ENCODE data around the gene CCM2. TPM values are rescaled to one million over a fixed set of nuclear protein-coding genes. Genes with fewer than 3 reads are reported as not detected.
A peak's percentile ranks its signal among the peaks of the same experiment; 100 is the strongest.

Gene CCM2
- total RNA-seq, 2 experiments from 2014 or later, result 70.1 to 80.1 TPM

DNA sequence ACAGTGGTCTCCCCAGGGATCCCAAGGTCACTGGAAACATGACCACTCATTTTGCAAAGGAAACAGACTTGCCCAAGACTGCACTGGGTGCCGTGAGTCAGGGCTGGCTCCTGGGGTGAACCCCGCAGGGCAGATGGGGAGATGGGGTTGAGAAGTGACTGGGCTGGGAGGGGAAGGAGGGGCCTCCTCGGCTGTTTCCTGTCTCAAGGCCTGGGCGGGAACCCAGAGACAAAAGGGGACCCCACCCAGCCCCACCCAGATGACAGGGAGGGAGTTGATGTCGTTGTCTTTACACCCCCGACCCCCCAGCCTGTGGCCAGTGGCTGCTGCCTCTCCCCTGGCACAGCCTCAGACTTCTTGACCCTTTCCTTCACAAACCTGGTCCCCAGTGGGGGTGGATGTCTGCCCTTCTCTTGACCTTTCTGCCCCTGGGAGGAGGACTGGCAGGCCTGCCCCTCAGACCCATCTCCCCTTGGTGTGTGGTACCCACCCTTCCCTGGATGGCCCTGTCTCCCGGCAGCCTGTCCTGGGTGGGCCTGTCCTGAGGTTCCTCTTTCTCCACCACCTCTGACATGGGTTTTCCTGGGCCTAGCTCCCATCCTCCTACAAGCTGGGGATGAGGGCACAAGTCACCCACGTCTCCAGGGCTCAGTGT lies 22.6 kb upstream of the CCM2 start:
- Mint-ChIP-seq H3K36me3 (ENCODE audit: low read depth) (peaks cover 75% of the 10 kb centered on the region), H3K4me3 (peak overlapping the region; percentile 99), H3K9me3 (ENCODE audit: low read depth) (no peaks in the 10 kb centered on the region), H3K27ac (peak overlapping the region; percentile 99), H3K27me3 (no peaks in the 10 kb centered on the region), H3K4me1 (peaks cover 72% of the 10 kb centered on the region)
- ChIA-PET POLR2A (interaction anchor here (1.0 to 1.3 kb wide), 3 partner anchors 22 to 159 kb away, joined by 3 to 5 read pairs (median 5); partner anchors contain the start of gene CCM2), CTCF (interaction anchor here (0.7 to 1.4 kb wide), 9 partner anchors 8 to 159 kb away, joined by 3 to 7 read pairs (median 3); no protein-coding TSS in a partner anchor)
- ATAC-seq (peak; percentile 51), DNase-seq (peak; percentile 92)
- intact Hi-C loops (cut with DNase I, micrococcal nuclease), result loop anchor here in 1 of 2 experiments (1.0 kb wide), 1 partner anchor 395 kb away; the partner anchor contains the start of gene TMED4

DNA sequence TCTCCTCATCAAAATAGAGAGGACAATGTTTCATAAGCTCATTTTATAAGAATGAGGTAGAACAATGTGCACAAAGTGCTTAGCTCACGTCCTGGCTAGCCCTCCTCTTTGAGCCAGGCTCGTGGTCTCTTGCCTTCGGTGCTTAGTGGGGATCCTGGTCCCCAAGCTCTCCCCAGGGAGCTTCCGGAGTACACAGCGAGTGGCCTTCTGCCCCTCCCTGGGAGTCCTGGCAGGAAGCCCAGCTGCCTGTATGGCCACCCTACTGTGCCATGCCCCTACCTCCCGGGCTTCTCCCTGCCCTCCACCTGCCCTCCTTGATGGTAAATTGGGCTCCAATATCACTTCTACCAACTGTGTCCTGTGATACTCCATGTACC lies 22.1 kb upstream of the CCM2 start:
- peak overlapping the region; percentile 99 for H3K4me3 Mint-ChIP-seq
- intact Hi-C loops (cut with DNase I, micrococcal nuclease), result loop anchor here in 1 of 2 experiments (1.0 kb wide), 1 partner anchor 396 kb away; the partner anchor contains the start of gene TMED4
- peaks cover 74% of the 10 kb centered on the region for H3K4me1 Mint-ChIP-seq
- H3K36me3 Mint-ChIP-seq (ENCODE audit: low read depth), result peaks cover 75% of the 10 kb centered on the region
- H3K27me3 Mint-ChIP-seq, result no peaks in the 10 kb centered on the region
- ATAC-seq, result no peak
- DNase-seq, result peak; percentile 61
- POLR2A ChIA-PET, result interaction anchor here (1.0 to 1.3 kb wide), 3 partner anchors 22 to 158 kb away, joined by 3 to 5 read pairs (median 5); partner anchors contain the start of gene CCM2
- no peaks in the 10 kb centered on the region for H3K9me3 Mint-ChIP-seq (ENCODE audit: low read depth)
- CTCF ChIA-PET, result interaction anchor here (0.7 to 1.4 kb wide), 9 partner anchors 8 to 159 kb away, joined by 3 to 7 read pairs (median 3); no protein-coding TSS in a partner anchor
- H3K27ac Mint-ChIP-seq, result peak overlapping the region; percentile 99

DNA sequence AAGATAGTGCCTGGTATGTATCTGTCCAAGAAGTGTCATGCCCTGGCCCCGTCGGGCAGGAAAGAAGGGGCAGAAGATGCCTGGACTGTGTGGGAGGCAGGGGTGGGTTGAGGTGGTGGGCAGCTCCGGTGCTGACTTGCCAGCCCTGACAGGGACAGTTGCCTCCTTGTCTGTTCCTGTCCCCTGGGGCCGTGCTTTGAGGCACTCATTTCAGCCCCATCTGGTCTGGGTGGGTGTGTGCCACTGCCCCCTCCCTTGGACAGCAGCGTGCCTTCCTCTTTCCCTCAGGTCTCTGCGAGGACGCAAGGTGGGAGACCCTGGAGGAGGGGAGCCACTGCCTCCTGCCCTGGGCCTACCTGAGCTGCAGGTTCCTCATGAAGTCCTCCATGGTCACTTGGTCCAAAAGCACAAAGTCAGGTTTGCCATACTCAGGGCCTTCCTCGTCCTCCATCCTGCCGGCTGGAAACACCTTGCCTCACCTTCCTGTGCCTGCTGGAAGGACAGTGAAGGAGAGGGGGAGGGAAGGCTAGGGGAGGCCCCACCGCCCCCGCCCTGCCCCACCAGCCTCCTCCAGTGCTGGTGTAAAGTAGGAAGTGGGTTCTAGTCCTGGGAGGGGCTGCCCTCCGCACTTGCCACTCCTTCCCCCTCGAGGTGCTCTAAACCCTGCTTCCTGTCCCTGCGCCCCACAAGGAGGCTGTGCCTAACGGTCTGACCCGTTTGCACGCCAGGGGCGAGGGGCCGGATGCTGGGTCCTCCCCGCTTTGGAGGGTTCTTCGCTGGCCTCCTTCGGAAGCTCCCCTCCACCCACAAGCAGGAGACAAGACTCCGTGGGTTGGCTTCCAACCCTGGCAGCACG lies 21.3 kb upstream of the CCM2 start, which contains the start of gene MYO1G:
Gene MYO1G (minus strand): TSS at position 505 of the 856 bp plus-strand sequence. CDS start 54 bp downstream, at position 451.
- peak; percentile 66 for ATAC-seq
- Mint-ChIP-seq H3K9me3 (ENCODE audit: low read depth) (no peaks in the 10 kb centered on the region), H3K4me1 (peaks cover 74% of the 10 kb centered on the region), H3K27ac (peak within 1 kb of the TSS; percentile 99), H3K27me3 (no peaks in the 10 kb centered on the region), H3K36me3 (ENCODE audit: low read depth) (peaks cover 75% of the 10 kb centered on the region), H3K4me3 (peak within 1 kb of the TSS; percentile 99)
- intact Hi-C loops (cut with DNase I, micrococcal nuclease), result loop anchor here in 1 of 2 experiments (1.0 kb wide), 3 partner anchors 93 to 372 kb away; partner anchors contain the start of genes OGDH and PURB
- peak; percentile 96 for DNase-seq
- ChIA-PET POLR2A (interaction anchor here (0.6 to 6.8 kb wide), 7 partner anchors 21 to 228 kb away, joined by 3 to 99 read pairs (median 3); partner anchors contain the start of genes CCM2 and PURB), CTCF (interaction anchor here (0.5 to 2.5 kb wide), 13 partner anchors 19 to 158 kb away, joined by 3 to 19 read pairs (median 3); partner anchors contain the start of gene TBRG4)

DNA sequence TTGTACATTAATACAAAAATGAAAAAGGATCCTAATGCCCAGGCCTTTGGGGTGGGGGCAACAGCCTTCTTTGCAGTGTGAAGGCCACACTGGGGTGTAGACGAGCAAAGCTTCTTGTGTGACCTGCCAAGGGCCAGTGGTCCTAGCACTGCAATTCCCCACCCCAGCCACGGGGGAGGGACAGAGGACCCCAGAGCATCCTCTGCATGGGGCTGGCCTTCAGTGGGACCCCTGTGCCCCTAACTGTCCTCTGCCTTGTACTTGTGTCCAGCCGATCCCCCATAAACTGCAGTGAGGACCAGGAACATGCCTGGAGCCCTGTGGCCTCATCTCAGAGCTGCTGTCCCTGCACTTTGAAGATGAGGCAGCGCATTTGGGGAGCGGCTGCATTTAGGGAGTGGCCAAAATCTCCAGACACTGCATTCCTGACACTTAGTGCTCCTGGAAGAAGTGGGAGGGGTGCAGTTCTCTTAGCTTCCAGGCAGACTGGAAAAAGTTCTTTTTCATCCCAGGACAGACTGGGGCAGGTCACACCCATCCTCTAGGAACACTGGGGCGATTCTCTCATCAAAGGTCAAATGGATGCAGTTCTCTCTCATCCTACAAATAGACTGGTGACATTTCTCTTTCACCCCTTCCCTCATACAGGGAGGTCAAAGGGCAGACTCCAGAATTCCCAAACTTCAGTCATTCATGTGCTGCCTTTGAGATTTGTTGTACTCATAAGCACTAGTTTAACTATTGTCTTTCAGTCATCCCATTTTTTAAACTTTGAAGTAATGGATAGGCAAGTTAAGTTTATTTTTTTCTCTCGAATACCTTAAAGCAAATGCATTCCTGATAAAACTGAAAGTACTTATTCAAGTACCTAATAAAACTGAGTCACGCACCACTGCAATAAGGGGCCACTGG lies 20.3 kb upstream of the CCM2 start:
- CTCF ChIA-PET, result interaction anchor here (0.6 to 2.5 kb wide), 8 partner anchors 21 to 341 kb away, joined by 3 to 19 read pairs (median 4); partner anchors contain the start of gene TBRG4
- H3K4me1 Mint-ChIP-seq, result peaks cover 71% of the 10 kb centered on the region
- H3K9me3 Mint-ChIP-seq (ENCODE audit: low read depth), result no peaks in the 10 kb centered on the region
- H3K27ac Mint-ChIP-seq, result peak overlapping the region; percentile 99
- intact Hi-C loops (cut with DNase I, micrococcal nuclease), result loop anchor here (1.0 to 10.0 kb wide), 17 partner anchors 20 to 955 kb away; partner anchors contain the start of genes PPIA (in 2 of the 2), TBRG4 (in 2 of the 2), CCM2 (in 1 of the 2) and H2AZ2 (in 1 of the 2)
- H3K4me3 Mint-ChIP-seq, result peak overlapping the region; percentile 99
- ATAC-seq, result no peak
- DNase-seq, result peak; percentile 56
- peaks cover 78% of the 10 kb centered on the region for H3K36me3 Mint-ChIP-seq (ENCODE audit: low read depth)
- POLR2A ChIA-PET, result interaction anchor here (0.6 to 6.8 kb wide), 12 partner anchors 20 to 341 kb away, joined by 3 to 99 read pairs (median 4); partner anchors contain the start of genes CCM2, H2AZ2, PURB and TBRG4
- no peaks in the 10 kb centered on the region for H3K27me3 Mint-ChIP-seq

DNA sequence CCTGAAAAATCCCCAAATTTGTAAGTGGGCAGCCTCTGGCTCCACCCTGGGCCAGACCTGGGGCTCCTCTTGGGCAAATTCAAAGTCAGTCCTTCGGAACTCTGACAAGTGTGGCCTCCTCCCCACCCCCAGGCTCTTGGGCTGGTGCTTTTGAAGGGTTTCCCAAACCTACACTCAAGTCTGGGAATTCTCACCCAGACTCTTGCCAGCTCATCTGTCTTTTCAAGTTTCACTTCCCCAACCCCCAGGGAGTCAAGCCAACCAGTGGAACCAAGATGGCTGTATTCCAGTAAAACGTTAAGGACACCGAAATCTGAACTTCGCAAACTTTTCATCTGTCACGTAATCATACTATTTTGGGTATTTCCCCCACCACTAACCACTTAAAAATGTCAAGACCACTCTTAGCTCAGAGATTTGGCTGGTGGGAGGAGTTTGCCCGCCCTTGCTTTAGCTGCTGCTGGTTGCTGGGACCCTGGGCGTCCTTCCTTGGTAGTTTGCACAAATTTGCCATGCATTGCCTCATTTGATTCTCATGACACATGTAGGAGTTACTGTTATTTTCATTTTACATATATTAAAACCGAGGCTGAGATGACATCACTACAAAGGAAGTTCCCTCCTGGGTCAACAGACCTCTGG lies 19.5 kb upstream of the CCM2 start:
- ChIA-PET POLR2A (interaction anchor here (0.7 to 6.8 kb wide), 9 partner anchors 19 to 342 kb away, joined by 3 to 99 read pairs (median 6); partner anchors contain the start of genes CCM2, H2AZ2, PURB and TBRG4), CTCF (interaction anchor here (0.6 to 3.7 kb wide), 6 partner anchors 21 to 341 kb away, joined by 3 to 20 read pairs (median 4); no protein-coding TSS in a partner anchor)
- peak; percentile 48 for ATAC-seq
- H3K9me3 Mint-ChIP-seq (ENCODE audit: low read depth), result no peaks in the 10 kb centered on the region
- peak; percentile 94 for DNase-seq
- intact Hi-C loops (cut with DNase I, micrococcal nuclease), result loop anchor here (1.0 to 10.0 kb wide), 14 partner anchors 19 to 956 kb away; partner anchors contain the start of genes PPIA (in 2 of the 2), TBRG4 (in 2 of the 2), CCM2 (in 1 of the 2) and H2AZ2 (in 1 of the 2)
- no peaks in the 10 kb centered on the region for H3K27me3 Mint-ChIP-seq
- peaks cover 68% of the 10 kb centered on the region for H3K4me1 Mint-ChIP-seq
- H3K36me3 Mint-ChIP-seq (ENCODE audit: low read depth), result peaks cover 80% of the 10 kb centered on the region
- H3K4me3 Mint-ChIP-seq, result peak overlapping the region; percentile 99
- peak overlapping the region; percentile 99 for H3K27ac Mint-ChIP-seq

DNA sequence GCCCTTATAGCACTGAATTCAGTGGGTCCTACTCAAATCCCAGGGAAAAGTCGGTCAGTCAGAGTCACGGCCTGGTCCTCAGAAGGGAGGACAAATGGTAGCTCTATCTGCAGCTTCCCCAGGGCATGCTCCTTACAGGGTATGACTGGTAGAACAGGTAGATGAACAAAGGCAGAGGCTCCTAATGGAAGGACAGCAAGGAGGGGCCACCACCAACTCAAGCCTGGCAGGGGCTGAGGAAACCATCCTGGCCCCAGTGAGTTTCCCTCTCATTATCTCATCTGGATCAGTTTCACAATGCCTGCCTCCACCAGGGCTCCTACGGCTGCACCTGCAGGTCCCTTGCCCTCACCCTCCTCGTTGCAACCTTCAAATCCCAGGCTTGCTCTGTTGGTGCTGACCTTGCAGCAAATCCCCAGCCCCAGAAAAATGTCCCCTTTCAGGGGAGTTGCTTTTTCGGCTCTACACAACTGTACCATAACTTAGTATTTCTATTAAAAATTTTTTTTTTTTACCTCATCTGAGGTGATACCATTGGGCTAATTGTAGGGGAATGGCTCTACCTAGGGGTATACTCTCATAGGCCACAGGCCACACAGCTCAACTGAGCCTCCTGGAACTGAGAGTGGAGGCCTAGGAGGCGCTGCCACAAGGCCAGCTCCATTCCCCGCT lies 18.8 kb upstream of the CCM2 start:
- Mint-ChIP-seq H3K4me3 (peak overlapping the region; percentile 99), H3K9me3 (ENCODE audit: low read depth) (no peaks in the 10 kb centered on the region), H3K36me3 (ENCODE audit: low read depth) (peaks cover 80% of the 10 kb centered on the region), H3K27me3 (no peaks in the 10 kb centered on the region), H3K27ac (peak overlapping the region; percentile 99), H3K4me1 (peaks cover 63% of the 10 kb centered on the region)
- DNase-seq, result peak; percentile 72
- intact Hi-C loops (cut with DNase I, micrococcal nuclease), result loop anchor here (2.0 to 10.0 kb wide), 8 partner anchors 46 to 956 kb away; partner anchors contain the start of genes PPIA (in 1 of the 2) and TBRG4 (in 1 of the 2)
- ChIA-PET POLR2A (interaction anchor here (0.6 to 6.8 kb wide), 8 partner anchors 18 to 343 kb away, joined by 3 to 99 read pairs (median 8); partner anchors contain the start of genes CCM2, H2AZ2 and TBRG4), CTCF (interaction anchor here (2.5 to 3.7 kb wide), 2 partner anchors 20 to 155 kb away, joined by 19 to 20 read pairs; no protein-coding TSS in a partner anchor)
- peak; percentile 2 for ATAC-seq

DNA sequence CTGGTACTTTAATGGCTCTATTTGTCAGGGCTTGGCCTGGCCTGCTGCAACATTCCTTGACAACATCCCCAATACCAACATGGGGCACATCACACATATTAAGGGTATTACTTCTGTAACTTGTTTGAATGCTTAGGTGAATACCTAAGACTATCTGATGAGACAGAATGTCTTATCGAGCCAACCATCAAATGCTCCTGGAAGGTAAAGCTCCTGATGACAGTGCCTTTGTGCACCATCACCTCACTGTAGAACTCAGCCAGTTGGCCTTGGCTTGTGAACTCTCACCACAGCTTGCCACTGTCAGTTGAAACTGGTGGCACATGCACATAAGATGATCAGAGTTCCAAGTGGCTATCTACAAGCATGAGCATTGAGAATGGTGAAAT lies 17.5 kb upstream of the CCM2 start:
- CTCF ChIA-PET, result interaction anchor here (0.6 to 3.7 kb wide), 5 partner anchors 9 to 153 kb away, joined by 3 to 20 read pairs (median 4); partner anchors contain the start of gene H2AZ2
- peak overlapping the region; percentile 99 for H3K4me3 Mint-ChIP-seq

DNA sequence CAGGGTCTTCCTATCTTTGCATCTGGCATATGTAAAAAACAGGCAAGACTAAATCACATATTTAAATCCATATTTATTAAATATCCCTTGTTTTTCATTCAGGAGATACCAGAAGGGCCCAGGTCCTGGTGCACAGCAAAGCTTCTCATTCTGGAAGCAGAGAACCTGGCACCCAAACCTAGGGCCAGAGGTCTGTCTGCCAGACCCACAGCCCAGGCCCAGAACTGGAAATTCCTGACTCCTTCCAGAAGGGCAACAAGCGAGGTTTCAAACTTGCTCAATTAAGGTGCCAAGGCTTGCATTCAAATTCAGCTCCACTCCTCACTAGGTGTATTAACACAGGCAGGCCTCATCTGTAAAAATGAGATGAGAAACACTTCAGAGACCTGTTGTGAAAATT lies 17.0 kb upstream of the CCM2 start:
- Mint-ChIP-seq H3K27ac (peak overlapping the region; percentile 99), H3K9me3 (ENCODE audit: low read depth) (no peaks in the 10 kb centered on the region), H3K36me3 (ENCODE audit: low read depth) (peaks cover 68% of the 10 kb centered on the region), H3K27me3 (no peaks in the 10 kb centered on the region), H3K4me3 (peak overlapping the region; percentile 99), H3K4me1 (peaks cover 63% of the 10 kb centered on the region)
- no peak for ATAC-seq
- peak; percentile 11 for DNase-seq
- CTCF ChIA-PET, result interaction anchor here (0.6 to 3.7 kb wide), 5 partner anchors 9 to 153 kb away, joined by 3 to 20 read pairs (median 4); partner anchors contain the start of gene H2AZ2
- intact Hi-C loops (cut with DNase I, micrococcal nuclease), result loop anchor here (5.0 to 10.0 kb wide), 4 partner anchors 154 to 958 kb away; partner anchors contain the start of gene PPIA (in 1 of the 2)
- POLR2A ChIA-PET, result interaction anchor here (0.8 to 6.8 kb wide), 4 partner anchors 9 to 184 kb away, joined by 3 to 99 read pairs (median 11); partner anchors contain the start of gene CCM2

More for the DNA sequence above, 17.5 kb upstream of the CCM2 start:
- no peaks in the 10 kb centered on the region for H3K9me3 Mint-ChIP-seq (ENCODE audit: low read depth)
- intact Hi-C loops (cut with DNase I, micrococcal nuclease), result loop anchor here (5.0 to 10.0 kb wide), 4 partner anchors 155 to 958 kb away; partner anchors contain the start of gene PPIA (in 1 of the 2)
- POLR2A ChIA-PET, result interaction anchor here (0.6 to 6.8 kb wide), 6 partner anchors 9 to 347 kb away, joined by 3 to 99 read pairs (median 11); partner anchors contain the start of genes CCM2 and H2AZ2
- H3K27me3 Mint-ChIP-seq, result no peaks in the 10 kb centered on the region
- H3K4me1 Mint-ChIP-seq, result peaks cover 61% of the 10 kb centered on the region
- H3K27ac Mint-ChIP-seq, result peak overlapping the region; percentile 99
- DNase-seq, result peak; percentile 39
- H3K36me3 Mint-ChIP-seq (ENCODE audit: low read depth), result peaks cover 72% of the 10 kb centered on the region
- no peak for ATAC-seq

Measured in activated CD4-positive, alpha-beta T cell treated with anti-CD3 and anti-CD28 coated beads for 36 hours (primary cell).